ENCODE measurements around the gene RAB5A. TPM values are rescaled to one million over a fixed set of nuclear protein-coding genes. Genes with fewer than 3 reads are reported as not detected.

Gene RAB5A
- total RNA-seq, 2 experiments from 2014 or later: 24.5 to 39.2 TPM

DNA sequence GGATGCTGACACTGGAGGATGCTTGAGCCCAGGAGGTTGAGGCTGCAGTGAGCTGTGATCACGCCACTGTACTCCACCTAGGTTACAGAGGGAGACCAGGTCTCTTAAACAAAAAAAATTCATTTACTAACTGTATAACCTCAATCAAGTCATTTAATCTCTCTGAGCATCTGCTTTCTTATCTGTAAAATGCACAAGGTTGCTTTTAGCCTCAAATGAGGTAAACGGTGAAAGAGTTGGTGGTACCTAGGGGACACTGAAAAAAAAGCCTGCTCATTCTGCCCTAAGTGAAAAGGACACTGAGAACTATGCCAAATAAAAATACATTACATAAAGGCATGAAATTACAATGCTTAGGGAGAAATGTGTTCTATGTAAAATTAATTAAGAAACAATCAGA, 61.7 kb downstream of the RAB5A start:
- TF ChIP-seq, protein P1, sequence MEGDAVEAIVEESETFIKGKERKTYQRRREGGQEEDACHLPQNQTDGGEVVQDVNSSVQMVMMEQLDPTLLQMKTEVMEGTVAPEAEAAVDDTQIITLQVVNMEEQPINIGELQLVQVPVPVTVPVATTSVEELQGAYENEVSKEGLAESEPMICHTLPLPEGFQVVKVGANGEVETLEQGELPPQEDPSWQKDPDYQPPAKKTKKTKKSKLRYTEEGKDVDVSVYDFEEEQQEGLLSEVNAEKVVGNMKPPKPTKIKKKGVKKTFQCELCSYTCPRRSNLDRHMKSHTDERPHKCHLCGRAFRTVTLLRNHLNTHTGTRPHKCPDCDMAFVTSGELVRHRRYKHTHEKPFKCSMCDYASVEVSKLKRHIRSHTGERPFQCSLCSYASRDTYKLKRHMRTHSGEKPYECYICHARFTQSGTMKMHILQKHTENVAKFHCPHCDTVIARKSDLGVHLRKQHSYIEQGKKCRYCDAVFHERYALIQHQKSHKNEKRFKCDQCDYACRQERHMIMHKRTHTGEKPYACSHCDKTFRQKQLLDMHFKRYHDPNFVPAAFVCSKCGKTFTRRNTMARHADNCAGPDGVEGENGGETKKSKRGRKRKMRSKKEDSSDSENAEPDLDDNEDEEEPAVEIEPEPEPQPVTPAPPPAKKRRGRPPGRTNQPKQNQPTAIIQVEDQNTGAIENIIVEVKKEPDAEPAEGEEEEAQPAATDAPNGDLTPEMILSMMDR (conservative IDR thresholded peaks at IDR 0.05; ENCODE audit: low read length): no peak
- no peak for TF ChIP-seq EZH2phosphoT487 (IDR thresholded peaks at IDR 0.05; ENCODE audit: borderline replicate concordance, low read depth, low read length)

DNA sequence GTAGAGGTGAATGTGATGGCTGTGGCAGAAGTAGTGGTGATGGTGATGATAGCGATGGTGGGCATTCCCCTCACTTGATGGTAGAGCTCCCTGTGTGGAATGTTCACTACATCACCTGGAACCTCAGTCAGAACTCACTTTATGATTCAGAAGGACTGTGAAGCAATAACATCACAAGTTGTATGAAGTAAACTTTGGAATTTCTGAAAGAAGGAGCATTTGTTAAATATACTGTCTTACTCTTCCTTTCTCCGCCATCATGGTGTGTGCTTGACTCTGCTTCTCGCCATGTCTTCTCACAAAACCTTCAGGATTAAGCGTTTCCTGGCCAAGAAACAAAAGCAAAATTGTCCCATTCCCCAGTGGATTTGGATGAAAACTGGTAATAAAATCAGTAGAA, 65.3 kb downstream of the RAB5A start, which contains the start of gene PP2D1:
PP2D1 (minus strand) TSS at position 101 of the 400 bp plus-strand sequence. CDS start 192 bp downstream, outside the sequence.
- Histone ChIP-seq H3K4me2 (ENCODE audit: low read length) (no peak within 1 kb of the TSS), H2AFZ (ENCODE audit: low read length) (no peak within 1 kb of the TSS), H4K20me1 (ENCODE audit: insufficient read depth, low read length) (no peaks in the 10 kb centered on the region), H3K79me2 (ENCODE audit: insufficient read depth, low read depth, low read length) (no peaks in the 10 kb centered on the region), H3K4me1 (ENCODE audit: insufficient read depth, low read length, poor library complexity, severe bottlenecking) (no peaks in the 10 kb centered on the region), H3K9me2 (ENCODE audit: insufficient read depth, low read length) (no peaks in the 10 kb centered on the region), H3K4me3 (ENCODE audit: low read depth, low read length, poor library complexity, severe bottlenecking) (no peak within 1 kb of the TSS), H3K36me3 (ENCODE audit: insufficient read depth, low read length) (no peaks in the 10 kb centered on the region), H3K27ac (ENCODE audit: low read depth, low read length, poor library complexity, severe bottlenecking) (no peak within 1 kb of the TSS), H3K9me3 (ENCODE audit: low read length) (no peaks in the 10 kb centered on the region)
- BruUV-seq (replicated peaks): no TSS peak
- ChIA-PET POLR2A (no interaction called here), CTCF (ENCODE audit: unreplicated experiment) (no interaction called here)
- TF ChIP-seq, protein P1 (conservative IDR thresholded peaks at IDR 0.05; ENCODE audit: low read length): no peak
- TF ChIP-seq EZH2phosphoT487 (IDR thresholded peaks at IDR 0.05; ENCODE audit: borderline replicate concordance, low read depth, low read length): no peak
- intact Hi-C loops (cut with micrococcal nuclease; ENCODE audit: unreplicated experiment): no loop called here
- DNase-seq (ENCODE audit: low spot score): no peak

More for the DNA sequence above, 61.7 kb downstream of the RAB5A start:
- CTCF ChIA-PET (ENCODE audit: unreplicated experiment): no interaction called here
- no peaks in the 10 kb centered on the region for H3K79me2 ChIP-seq (ENCODE audit: insufficient read depth, low read depth, low read length)
- POLR2A ChIA-PET: no interaction called here
- no peak for DNase-seq (ENCODE audit: low spot score)
- H3K4me3 ChIP-seq (ENCODE audit: low read depth, low read length, poor library complexity, severe bottlenecking): no peak overlapping the region
- no peaks in the 10 kb centered on the region for H3K9me2 ChIP-seq (ENCODE audit: insufficient read depth, low read length)
- H3K4me2 ChIP-seq (ENCODE audit: low read length): no peak overlapping the region
- H3K9me3 ChIP-seq (ENCODE audit: low read length): no peaks in the 10 kb centered on the region
- no peak overlapping the region for H2AFZ ChIP-seq (ENCODE audit: low read length)
- no peaks in the 10 kb centered on the region for H4K20me1 ChIP-seq (ENCODE audit: insufficient read depth, low read length)
- no TSS peak for BruUV-seq (replicated peaks)
- intact Hi-C loops (cut with micrococcal nuclease; ENCODE audit: unreplicated experiment): no loop called here
- H3K27ac ChIP-seq (ENCODE audit: low read depth, low read length, poor library complexity, severe bottlenecking): no peak overlapping the region
- H3K4me1 ChIP-seq (ENCODE audit: insufficient read depth, low read length, poor library complexity, severe bottlenecking): no peaks in the 10 kb centered on the region
- H3K36me3 ChIP-seq (ENCODE audit: insufficient read depth, low read length): no peaks in the 10 kb centered on the region

DNA sequence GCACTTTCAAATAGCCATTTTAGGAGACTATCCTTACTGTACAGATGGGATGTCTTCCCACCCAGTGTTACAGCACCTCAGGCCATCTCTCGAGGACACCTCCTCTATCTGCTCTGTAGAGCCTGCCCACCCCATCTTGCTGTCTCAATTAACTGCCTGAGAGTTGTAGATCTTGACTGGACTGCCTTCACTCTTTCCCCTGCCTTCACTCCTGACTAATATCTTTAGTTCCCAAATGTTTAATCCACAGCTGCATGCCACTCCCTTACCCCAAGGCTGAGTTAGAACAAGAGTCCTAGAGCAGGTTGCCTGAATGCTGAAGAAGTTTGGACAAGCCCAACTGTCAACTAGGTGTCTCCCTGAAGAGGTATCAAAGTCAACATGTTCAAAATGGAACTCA, 66.5 kb downstream of the RAB5A start:
- no peak for TF ChIP-seq EZH2phosphoT487 (IDR thresholded peaks at IDR 0.05; ENCODE audit: borderline replicate concordance, low read depth, low read length)
- TF ChIP-seq, protein P1 (conservative IDR thresholded peaks at IDR 0.05; ENCODE audit: low read length): no peak
- Histone ChIP-seq H4K20me1 (ENCODE audit: insufficient read depth, low read length) (no peaks in the 10 kb centered on the region), H3K27ac (ENCODE audit: low read depth, low read length, poor library complexity, severe bottlenecking) (no peak overlapping the region), H3K4me2 (ENCODE audit: low read length) (no peak overlapping the region), H3K9me2 (ENCODE audit: insufficient read depth, low read length) (no peaks in the 10 kb centered on the region), H3K4me1 (ENCODE audit: insufficient read depth, low read length, poor library complexity, severe bottlenecking) (no peaks in the 10 kb centered on the region), H3K36me3 (ENCODE audit: insufficient read depth, low read length) (no peaks in the 10 kb centered on the region), H3K4me3 (ENCODE audit: low read depth, low read length, poor library complexity, severe bottlenecking) (no peak overlapping the region), H3K79me2 (ENCODE audit: insufficient read depth, low read depth, low read length) (no peaks in the 10 kb centered on the region), H2AFZ (ENCODE audit: low read length) (no peak overlapping the region), H3K9me3 (ENCODE audit: low read length) (no peaks in the 10 kb centered on the region)
- POLR2A ChIA-PET: interaction anchor here (0.6 to 1.0 kb wide), 2 partner anchors 12 to 217 kb away, joined by 3 read pairs; no protein-coding TSS in a partner anchor
- intact Hi-C loops (cut with micrococcal nuclease; ENCODE audit: unreplicated experiment): no loop called here
- BruUV-seq (replicated peaks): no TSS peak
- CTCF ChIA-PET (ENCODE audit: unreplicated experiment): no interaction called here
- no peak for DNase-seq (ENCODE audit: low spot score)
